Thoracic aorta (tissue), 2 donors: ENCODE results near the gene CTSA. TPM values are rescaled to one million over a fixed set of nuclear protein-coding genes. Genes with fewer than 3 reads are reported as not detected.

Source experiments
- ATAC-seq: fragments of 150-250 bp; one replicate; pipeline ENCODE4 v1.8.0; 2017; ENCODE audit warnings: low read depth; ENCODE audit not compliant: insufficient number of reproducible peaks, low FRiP score
- DNase-seq: peaks from one replicate; pipeline ENCODE4 v3.0.0-alpha.2; 2020; ENCODE audit warnings: low spot score
- H3K27ac ChIP-seq, 2 donors: fragments of 200-600 bp; sonication (generic); 1 replicate in 1 of 2; 2 replicates in 1 of 2; pipeline ENCODE4 v1.5.1; 2016; ENCODE audit warnings: mild to moderate bottlenecking in 2 of 2, moderate library complexity in 2 of 2
- H3K27me3 ChIP-seq: fragments of 200-600 bp; sonication (generic); replicated peaks from 2 replicates; pipeline ENCODE4 v1.6.0; 2016; ENCODE audit warnings: mild to moderate bottlenecking; ENCODE audit not compliant: insufficient read depth
- H3K36me3 ChIP-seq: fragments of 200-600 bp; sonication (generic); one replicate; pipeline ENCODE4 v1.5.1; 2016
- H3K4me1 ChIP-seq, 2 donors: fragments of 200-600 bp; sonication (generic); 1 replicate in 1 of 2; 2 replicates in 1 of 2; pipeline versions ENCODE4 v1.5.1 to v1.6.0; 2016; ENCODE audit warnings: low read depth in 2 of 2, mild to moderate bottlenecking in 1 of 2; ENCODE audit not compliant: control insufficient read depth in 1 of 2
- H3K4me3 ChIP-seq: fragments of 200-600 bp; sonication (generic); 2 replicates; pipeline ENCODE4 v1.5.1; 2016; ENCODE audit warnings: mild to moderate bottlenecking
- H3K9me3 ChIP-seq: fragments of 200-600 bp; sonication (generic); 2 replicates; pipeline ENCODE4 v1.5.1; 2016
- CTCF ChIP-seq: fragments of 200-600 bp; sonication (generic); IDR thresholded peaks from one replicate; pipeline ENCODE4 v1.5.1; 2019; ENCODE audit warnings: antibody characterized with exemption
- total RNA-seq, 2 donors: library from RNA; depleted of rRNA; stranded (reverse); fragments of >200 nt; gene quantifications; one replicate each; pipeline versions ENCODE4 v1.1.0 to v1.2.3, GENCODE V29; 2016

Gene CTSA
- total RNA-seq, 2 donors from 2014 or later, result 73.7 to 109 TPM

- Histone ChIP-seq H3K9me3 (no peaks in the 10 kb centered on the region), H3K27ac (no peak overlapping the region), H3K27me3 (no peaks in the 10 kb centered on the region), H3K4me1 (no peaks in the 10 kb centered on the region), H3K36me3 (peaks cover 17% of the 10 kb centered on the region), H3K4me3 (no peak overlapping the region)
- ATAC-seq (no peak), DNase-seq (no peak)
- no peak for TF ChIP-seq CTCF
Measured at GRCh38 chr20:45902199-45902701, 11.1 kb downstream of the CTSA start.

GRCh38 chr20:45904583-45905504 lies 13.7 kb downstream of the CTSA start:
- H3K4me3 ChIP-seq, result no peak overlapping the region
- H3K27me3 ChIP-seq, result no peaks in the 10 kb centered on the region
- no peaks in the 10 kb centered on the region for H3K4me1 ChIP-seq
- no peak for ATAC-seq
- TF ChIP-seq CTCF, result no peak
- no peak for DNase-seq
- H3K9me3 ChIP-seq, result no peaks in the 10 kb centered on the region
- H3K27ac ChIP-seq, result no peak overlapping the region
- H3K36me3 ChIP-seq, result no peaks in the 10 kb centered on the region

- Histone ChIP-seq H3K27me3 (no peaks in the 10 kb centered on the region), H3K36me3 (no peaks in the 10 kb centered on the region), H3K27ac (no peak overlapping the region), H3K4me3 (no peak overlapping the region), H3K9me3 (no peaks in the 10 kb centered on the region), H3K4me1 (peaks cover 0 to 5% of the 10 kb centered on the region in 2 donors)
- no peak for TF ChIP-seq CTCF
- ATAC-seq (no peak), DNase-seq (no peak)
Measured at GRCh38 chr20:45905505-45906079, 14.5 kb downstream of the CTSA start.

GRCh38 chr20:45907219-45907948 lies 16.2 kb downstream of the CTSA start:
- no peaks in the 10 kb centered on the region for H3K9me3 ChIP-seq
- H3K27me3 ChIP-seq, result no peaks in the 10 kb centered on the region
- peaks cover 3 to 19% of the 10 kb centered on the region in 2 donors for H3K4me1 ChIP-seq
- no peak for DNase-seq
- no peaks in the 10 kb centered on the region for H3K36me3 ChIP-seq
- TF ChIP-seq CTCF, result no peak
- no peak overlapping the region for H3K27ac ChIP-seq
- ATAC-seq, result no peak
- H3K4me3 ChIP-seq, result no peak overlapping the region

GRCh38 chr20:45908084-45908483 lies 16.9 kb downstream of the CTSA start:
- peaks cover 6 to 23% of the 10 kb centered on the region in 2 donors for H3K4me1 ChIP-seq
- no peaks in the 10 kb centered on the region for H3K9me3 ChIP-seq
- no peak for DNase-seq
- ATAC-seq, result no peak
- TF ChIP-seq CTCF, result no peak
- no peaks in the 10 kb centered on the region for H3K36me3 ChIP-seq
- H3K27me3 ChIP-seq, result no peaks in the 10 kb centered on the region
- H3K27ac ChIP-seq, result no peak overlapping the region
- no peak overlapping the region for H3K4me3 ChIP-seq
